Dermis blood vessel endothelial cell (primary cell): ENCODE measurements around the gene TOMM70. TPM values are rescaled to one million over a fixed set of nuclear protein-coding genes. Genes with fewer than 3 reads are reported as not detected.

Source experiments
- DNase-seq: peaks from one replicate; pipeline ENCODE4 v3.0.0; 2010
- total RNA-seq: library from RNA; depleted of rRNA; stranded (reverse); fragments of >200 nt; gene quantifications from 2 replicates; pipeline ENCODE4 v1.2.3, GENCODE V29; 2014

Gene TOMM70
- total RNA-seq, 1 donor from 2014 or later = 38.3 TPM

DNA sequence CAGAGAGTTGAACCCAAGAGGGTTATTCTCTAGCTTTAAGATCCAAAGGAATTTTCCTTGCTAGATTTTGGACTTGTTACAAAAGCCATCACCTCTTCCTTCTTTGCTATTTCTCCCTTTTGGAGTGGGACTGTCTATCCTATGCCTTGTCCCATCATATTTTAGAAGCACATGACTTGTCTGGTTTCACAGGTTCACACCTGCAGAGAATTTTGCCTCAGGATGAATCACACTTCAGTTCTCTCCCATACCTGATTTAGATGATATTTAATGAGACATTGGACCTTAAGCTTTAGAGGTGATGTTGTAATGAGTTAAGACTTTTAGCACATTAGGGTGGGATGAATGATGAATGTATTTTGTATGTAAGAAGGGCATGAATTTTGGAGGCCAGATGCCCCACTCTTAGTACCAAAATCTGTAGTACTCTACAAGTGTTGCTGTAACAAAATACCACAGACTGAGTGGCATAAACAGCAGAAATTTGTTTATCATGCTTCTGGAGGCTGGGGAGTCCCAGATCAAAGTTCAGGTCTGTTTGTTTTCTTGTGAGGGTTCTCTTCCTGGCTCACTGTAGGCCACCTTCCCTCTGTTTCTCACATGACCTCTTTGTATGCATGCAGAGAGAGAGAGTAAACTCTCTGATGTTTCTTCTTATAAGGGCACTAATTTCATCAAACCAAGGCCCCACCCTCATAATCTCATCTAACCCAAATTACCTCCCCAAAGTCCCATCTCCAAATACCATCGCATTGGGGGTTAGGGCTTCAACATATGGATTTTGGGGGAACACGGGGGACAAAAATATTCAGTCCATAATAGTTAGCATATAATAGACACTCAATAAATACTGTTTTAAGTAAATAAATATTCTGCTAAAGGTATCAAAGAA, 10.4 kb upstream of the TOMM70 start:
- DNase-seq = no peak

DNA sequence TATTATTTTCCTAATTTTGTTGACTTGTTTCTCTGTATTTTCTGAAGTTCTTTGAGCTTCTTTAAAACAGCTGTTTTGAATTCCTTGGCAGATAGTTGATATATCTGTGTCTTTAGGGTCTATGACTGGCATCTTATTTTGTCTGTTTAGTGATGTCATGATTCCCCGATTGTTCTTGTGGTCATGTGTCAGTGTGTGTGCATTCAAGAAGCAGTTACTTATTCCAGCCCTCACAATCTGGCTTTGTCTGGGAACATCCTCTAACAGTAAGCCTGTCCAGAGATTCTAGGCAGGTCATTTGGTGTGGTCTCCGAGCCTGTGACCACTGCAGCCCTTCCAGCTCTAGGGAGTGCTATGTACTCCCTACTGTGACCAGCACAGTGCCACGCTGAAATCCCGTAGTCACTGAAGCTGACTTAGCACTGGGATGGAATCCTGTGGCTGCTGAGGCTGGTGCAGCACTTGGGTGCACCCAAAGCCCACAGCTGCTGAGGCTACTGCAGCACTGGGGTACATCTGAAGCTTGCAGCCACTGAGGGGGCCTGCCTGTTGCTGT, 7.2 kb upstream of the TOMM70 start:
- no peak for DNase-seq

DNA sequence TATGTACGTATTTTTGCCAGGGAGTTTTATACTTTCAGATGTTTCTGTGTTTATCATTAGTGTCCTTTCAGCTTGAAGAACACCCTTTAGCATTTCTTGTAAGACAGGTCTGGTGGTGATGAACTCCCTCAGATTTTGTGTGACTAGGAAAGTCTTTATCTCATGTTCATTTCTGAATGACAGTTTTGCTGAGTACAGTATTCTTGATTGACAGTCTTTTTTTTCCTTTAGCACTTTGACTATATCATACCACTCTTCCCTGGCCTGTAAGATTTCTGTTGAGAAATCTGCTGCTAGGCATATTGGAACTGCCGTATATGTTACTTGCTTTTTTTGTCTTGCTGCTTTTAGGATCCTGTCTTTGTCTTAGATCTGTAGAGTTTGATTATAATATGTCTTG, 6.3 kb upstream of the TOMM70 start:
- no peak for DNase-seq

DNA sequence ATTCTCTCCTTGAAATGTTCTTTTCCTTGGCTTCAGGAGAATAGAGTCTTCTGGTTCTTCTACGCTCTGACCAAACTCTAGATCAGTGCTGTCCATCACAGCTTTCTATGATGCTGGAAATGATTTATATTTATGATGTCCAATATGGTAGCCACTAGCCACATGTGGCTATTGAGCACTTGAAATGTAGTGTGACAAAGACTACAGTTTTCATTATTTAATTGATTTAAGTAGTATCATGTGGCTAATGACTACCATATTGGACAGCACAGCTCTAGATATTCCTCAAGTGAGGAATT, 3.3 kb upstream of the TOMM70 start:
- no peak for DNase-seq

DNA sequence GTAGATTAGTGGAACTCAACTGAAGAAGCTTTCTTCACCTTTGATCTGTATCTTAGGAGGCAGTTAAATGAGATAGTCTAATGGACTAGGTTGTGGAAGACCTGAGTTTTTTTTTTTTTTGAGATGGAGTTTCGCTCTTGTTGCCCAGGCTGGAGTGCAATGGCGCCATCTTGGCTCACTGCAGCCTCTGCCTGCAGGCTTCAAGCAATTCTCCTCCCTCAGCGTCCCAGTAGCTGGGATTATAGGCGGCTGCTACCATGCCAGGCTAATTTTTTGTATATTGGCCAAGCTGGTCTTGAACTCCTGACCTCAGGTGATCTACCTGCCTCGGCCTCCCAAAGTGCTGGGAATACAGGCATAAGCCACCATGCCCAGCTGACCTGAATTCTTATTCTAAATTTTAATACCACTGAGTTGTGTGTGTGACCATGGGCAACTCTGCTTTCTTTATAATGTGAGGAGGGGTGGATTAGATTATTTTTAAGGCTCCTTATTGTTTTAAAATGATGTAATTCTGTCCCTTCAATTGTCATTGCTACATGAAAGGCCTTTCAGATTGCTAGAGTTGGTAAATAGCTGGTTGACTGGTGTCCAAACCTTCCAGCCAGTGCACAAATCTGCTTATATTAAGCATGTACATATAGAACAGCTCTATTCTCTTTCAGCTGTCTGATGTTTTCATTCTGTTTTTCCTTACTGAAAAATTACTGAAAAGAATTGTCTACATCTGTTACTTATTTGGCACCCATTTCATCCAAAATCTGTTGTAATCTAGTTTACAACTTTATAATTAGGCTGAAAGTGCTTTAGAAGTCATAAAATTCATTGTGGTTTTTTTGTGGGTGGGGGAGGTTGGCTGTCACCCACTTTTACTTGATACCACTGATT, 2.7 kb upstream of the TOMM70 start:
- DNase-seq = no peak

DNA sequence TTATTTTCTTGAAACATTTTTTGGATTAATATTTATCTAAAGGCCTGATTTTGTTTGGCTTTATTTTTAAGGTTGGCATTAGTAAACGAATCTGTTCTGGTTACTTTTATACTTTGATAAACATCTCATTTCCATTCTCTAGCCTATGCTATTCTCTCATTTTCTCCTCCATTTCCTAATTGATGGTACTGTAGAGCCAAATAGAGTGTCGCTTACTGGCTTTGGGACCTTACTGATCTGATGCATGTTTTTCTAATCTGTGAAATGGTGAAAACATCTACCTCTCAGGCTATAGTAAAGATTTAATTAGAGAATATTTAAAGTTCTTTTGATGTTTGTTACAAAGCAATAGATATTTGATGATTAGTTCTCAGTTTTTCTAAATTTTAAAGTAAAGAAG, 2.0 kb upstream of the TOMM70 start:
- no peak for DNase-seq

DNA sequence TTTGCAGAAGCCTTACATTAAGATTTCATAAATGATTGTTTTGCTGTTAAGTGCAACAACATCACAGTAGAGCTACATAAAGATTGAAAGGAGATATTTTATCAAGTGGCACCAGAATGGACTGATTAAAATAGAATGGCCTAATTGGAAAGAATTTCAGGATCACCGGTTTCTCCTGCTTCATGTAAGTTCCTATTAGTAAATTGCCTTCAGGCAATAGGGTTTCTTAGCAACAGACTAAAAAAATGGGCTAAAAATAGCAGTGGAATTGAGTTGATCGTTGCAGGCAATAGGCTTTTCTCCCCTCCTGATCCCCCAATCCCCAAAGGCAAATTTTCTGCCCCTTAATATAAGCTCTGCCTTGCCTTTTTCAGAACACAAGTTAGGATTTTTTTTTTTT, 1.4 kb upstream of the TOMM70 start:
- DNase-seq = peak; percentile 12

DNA sequence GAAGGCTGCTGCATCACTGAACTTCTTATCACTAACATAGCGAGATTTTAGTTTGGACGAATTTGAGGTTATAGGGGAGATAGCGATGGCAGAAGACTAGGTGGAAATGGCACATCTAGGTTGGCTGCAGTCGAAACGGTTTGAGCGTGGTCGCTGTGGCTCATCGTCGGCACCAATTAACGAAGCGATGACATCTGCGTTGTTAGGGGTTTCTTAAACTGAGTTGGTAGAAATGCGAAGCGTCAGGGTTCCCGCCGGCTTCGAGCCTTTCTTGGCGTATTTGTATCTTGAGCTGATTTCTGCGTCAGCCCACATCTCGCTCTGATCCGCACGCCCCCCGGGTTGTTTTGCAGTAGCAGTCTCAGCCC, 769 bp upstream of the TOMM70 start:
- DNase-seq = peak; percentile 55

DNA sequence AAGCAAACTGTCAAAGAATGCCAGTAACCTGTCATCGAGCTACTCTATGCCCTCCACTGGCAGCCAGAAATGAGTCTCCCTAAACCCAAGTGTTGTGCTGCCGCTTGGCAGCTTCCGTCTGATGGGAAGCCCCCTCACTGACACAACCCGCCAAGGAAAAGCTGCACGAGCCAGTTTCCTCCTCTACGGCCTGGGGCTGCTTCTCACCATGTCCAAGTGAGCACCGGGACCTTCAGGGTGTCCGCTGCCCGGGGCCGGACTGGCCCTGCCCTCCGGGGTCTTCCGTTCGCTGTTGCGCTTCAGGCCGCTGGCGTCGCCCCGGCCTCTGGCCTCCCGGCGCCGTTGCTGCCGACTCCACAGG, 490 bp downstream of the TOMM70 start:
- peak; percentile 48 for DNase-seq

DNA sequence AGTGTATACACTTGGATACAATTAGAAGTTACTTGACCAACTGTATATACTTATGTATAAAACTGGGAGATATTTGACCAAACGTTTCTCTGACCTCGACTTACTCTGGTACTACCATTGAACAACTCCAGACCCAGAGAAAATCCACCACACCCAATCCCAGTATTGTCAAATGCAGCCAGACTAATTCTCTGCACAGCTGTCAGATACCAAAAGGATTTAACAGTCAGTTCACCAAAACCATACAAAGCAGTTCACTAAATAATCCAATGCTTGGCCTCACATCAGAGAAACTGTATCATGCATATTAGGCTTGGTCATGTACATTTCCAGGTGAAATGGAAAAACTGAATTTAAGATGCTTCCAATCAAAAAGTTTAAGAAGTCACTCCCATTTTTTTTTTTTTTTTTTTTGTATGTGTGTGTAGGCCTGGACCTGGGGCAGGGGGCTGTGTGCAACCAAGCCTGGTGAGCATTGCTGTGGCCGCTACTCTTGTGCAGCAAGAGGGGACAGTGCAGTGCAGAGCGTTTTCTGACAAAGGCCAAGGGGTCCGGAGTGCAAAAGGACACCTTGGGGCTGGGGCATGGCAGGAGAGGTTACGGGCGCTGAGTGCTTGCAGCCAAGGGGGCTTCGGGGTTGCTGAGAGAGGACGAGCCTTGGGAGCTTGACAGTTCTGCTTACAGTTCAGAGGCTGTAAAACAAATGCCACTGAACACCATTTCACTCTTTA, 1.4 kb downstream of the TOMM70 start:
- DNase-seq = no peak

DNA sequence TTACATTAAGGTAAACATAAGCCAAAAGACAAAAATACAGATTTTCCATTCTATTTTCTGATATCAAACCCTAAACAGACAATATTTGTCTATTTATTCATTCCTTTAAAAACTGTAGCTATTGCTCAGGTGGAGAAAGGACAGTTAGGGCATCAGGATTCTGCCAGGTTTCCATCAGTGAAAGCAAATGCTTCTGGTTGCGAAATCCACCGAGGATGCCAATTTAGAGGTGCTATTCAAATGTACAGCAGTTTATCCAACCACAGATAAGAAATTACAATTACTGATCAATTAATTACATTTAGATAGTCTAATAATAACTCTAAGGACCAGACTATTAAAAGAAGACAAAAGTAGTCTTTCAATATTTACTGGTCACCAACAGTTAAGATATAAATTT, 3.9 kb downstream of the TOMM70 start:
- no peak for DNase-seq

DNA sequence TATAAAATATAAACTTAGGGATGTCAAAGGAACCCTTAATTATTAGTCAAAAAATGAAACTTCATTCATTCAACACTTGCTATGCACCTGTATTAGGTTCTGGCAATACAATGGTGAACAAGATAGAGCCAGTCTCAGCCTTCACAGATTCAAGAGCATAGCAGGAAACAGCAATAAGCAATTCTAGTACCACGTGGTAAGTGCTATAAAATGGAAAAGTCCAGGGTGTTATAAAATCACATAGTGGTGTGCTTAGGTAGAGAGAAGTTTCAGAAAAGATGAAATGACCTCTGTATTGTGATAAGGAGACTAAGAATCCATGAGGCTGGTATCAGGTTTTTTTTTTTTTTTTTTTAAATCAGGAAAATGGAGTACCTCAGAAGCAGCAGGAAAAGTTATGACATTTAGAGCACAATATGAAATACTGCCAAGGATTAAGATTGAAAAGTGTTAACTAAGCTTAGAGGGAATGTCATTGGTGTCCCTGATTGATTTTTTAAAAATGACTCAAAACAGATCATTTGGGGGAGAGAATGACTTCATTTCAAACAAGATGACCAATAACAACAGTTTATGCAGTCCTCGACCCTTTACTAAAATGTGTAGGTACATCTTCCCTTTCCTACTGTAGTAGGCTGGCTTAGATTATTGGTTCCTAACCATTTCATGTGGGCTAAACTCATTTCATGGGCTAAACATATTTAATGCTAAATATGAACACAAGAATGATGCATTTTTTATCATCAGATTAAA, 5.0 kb downstream of the TOMM70 start:
- no peak for DNase-seq

DNA sequence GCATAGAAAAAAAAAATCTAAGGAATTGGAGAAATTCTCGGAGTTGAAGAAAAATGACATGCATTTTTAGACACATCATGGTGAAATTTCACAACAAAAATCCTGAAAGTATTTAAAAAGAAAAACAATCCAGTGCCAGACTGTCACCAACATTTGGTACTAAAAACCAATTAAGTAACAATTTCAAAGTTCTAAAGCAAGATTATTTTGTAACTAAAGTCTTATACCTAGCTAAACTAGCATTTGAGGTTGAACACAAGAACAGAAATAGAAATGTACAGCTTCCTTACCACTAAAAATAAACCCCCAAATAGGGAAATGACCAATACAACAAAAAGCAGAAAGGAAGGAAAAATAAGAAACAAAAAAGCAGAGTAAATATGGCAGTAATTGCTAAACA, 11.9 kb downstream of the TOMM70 start:
- no peak for DNase-seq

DNA sequence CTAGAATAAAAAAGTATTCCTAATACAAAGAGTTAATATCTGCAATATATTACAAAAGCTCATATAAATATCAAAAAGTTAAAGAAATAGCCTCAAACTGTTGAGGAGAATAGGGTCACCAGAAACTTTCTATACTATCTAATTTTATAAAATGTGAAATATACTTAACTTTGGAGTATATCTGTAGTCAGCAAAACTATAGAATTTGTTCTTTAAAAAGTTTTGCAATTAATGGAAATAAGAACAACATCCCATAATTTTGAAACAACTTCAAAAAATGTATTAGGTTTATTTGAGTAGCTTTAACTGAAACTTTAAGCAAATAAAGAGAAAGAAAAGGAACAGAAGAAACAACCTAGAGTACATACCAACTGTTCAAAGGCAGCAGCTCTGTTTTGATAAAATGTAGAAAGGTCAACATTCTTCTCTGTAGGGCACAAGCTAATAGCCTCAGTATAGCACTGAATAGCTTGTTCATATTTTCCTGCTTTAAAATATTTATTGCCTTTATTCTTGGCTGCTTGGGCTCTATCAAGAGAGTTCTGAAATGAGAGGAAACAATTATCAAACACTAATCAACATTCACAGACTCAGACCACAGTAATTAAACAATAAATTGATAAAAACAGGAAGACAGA, 14.3 kb downstream of the TOMM70 start:
- peak; percentile 20 for DNase-seq

DNA sequence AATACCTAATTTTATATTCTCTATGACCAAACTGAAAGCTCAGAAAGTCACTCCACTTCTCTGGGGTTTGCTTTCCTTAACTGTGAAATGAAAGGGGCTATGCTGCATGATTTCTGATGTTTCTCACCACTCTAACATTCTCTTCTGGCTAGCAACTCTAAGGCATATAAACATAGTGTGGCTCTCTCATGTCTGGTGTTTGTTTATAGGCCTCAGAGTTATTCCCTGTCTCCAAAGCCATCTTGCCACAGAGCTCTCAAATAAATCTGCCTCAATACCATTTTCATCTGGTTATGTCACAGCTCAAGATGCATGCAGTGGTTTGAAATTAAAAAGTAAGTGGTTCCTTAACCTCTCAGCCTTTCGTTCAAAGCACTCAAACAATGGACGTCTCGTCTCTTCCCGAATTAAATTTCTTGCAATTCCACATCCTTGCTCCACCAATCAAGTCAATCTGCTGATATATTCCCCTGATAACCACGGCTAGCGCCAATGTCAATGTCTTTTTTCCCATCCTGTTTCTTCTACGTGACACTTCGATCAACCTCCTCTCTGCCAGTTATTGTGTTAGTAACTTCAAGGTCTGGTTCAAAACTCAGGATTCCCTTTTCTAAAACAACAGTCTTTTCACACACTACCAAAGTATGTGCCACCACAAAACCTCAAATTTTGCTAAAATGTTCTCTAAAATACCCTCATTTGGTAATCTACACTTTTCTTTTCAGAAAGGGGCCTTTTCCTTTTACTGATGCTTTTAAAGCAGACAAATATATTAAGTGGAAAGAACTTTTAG, 16.0 kb downstream of the TOMM70 start:
- no peak for DNase-seq

DNA sequence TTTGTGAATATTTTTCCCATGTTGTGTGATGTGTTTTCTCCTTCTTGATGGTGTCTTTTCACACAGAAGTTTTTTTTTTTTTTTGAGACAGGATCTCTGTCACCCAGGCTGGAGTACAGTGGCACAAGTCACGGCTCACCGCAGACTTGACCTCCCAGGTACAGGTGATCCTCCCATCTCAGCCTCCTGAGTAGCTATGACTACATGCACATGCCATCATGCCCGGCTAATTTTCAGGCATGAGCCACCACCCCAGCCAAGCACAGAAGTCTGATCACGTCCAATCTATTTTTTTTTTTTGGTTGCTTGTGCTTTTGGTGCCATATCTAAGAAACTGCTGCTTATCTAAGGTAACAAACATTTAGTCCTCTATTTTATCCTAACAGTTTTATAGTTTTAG, 24.6 kb downstream of the TOMM70 start:
- DNase-seq = no peak

DNA sequence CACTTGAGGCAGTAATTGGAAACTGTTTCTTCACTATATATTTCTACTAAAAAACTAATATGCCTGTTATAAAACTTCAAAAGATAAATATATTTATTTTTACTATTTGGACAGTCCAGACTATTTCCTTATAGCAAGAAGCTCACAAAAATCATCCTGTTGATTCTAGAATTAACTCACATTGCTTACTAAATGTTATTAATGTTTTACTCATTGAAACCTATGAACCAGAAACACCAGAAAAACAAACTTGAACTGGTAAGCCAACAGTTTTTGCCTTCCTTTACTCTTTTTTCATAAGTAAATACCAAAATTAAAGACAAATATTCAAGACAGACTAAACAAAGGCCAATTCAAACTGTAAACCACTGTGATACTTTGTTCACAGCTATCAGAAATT, 26.4 kb downstream of the TOMM70 start:
- no peak for DNase-seq

DNA sequence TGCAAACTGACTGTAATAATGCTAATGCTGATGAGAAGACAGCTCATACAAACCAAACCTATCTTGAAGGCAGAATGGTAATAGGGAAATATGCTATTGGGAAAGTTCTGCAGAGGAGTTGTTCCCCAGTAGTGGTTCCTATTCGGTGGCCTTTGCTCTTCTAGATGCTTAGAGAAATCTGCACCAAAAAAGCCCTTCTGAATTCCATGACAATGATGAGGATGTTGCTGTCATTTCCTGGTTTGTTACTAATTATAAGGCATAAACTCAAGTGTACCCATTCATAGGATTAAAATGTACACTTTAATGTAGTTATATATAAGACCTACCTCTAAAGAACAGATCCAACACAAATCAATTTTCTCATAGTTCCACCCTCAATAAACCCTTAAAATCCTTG, 30.1 kb downstream of the TOMM70 start:
- DNase-seq = peak; percentile 5

DNA sequence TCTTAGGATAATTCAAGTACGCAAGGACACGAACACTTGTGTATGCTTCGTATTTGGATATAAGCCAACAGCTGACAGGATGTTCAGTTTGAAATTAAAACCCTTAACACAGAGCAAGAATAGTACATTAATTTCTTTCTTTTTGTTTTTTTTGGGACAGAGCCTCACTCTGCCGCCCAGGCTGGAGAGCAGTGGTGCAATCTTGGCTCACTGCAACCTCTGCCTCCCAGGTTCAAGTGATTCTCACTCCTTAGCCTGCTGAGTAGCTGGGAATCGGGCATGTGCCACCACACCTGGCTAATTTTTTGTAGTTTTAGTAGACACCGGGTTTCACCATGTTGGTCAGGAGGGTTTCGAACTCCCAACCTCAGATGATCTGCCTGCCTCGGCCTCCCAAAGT, 32.4 kb downstream of the TOMM70 start:
- DNase-seq = no peak

DNA sequence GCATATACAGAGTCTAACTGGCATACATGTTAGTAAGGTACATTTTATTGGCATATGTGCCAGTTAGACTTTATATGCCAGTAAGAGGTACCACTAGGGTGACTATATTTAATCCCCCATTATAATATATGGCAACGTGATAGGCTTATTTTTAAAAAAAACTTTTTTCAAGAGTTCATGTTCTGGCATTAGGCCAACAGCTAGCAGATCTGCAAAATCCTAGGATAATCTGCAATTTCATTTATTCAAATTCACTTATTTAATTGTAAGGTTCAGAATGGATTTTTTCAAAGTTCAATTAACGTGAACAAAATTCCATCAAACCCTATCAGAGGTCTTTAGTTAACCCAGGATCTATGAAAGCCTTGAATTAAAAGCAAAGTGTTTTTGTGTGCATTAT, 34.5 kb downstream of the TOMM70 start:
- no peak for DNase-seq

DNA sequence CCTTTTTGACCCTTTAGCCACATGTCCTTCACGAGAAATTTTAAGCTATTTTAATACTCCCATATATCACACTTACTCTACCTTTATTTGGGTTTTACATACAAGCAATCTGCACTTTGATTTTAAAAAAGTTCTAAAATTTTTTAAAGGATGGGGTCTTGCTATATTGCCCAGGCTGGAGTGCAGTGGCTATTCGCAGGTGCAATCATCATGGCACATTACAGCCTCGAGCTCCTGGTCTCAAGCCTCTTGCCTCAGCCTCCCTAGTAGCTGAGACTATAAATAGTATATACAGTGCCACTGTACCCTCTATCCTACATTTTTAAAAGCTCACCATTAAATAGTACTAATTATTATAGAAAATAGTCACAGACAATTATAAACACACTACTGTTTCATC, 36.5 kb downstream of the TOMM70 start:
- no peak for DNase-seq
